GM12873 (cell line): Measurements from ENCODE around the gene MMP20.

Experiments used
- CTCF ChIP-seq: IDR thresholded peaks from 2 replicates; pipeline ENCODE4 v1.5.1; 2012; ENCODE audit warnings: low read depth, mild to moderate bottlenecking, moderate library complexity, low read length, control low read depth; ENCODE audit not compliant: insufficient read depth; ENCODE audit errors: missing control alignments

MMP20 gene

DNA sequence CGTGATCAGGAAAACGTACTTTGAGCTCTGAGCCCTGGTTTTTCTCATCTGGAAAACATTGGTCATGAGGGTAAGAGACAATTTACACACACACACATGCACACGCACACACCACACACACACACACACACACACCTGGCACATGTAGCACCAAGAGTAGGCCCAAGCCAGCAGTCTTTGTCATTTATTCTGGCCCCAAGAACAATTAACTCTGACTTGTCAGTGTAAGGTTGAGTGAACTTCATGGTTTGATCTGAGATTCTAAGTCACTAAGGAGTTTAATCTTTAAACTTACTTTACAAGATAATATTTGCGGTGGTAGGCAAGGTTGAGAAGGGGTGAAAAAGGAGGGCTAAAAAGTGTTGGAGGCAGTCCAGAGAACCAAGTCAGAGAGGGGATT is 44.1 kb downstream of the MMP20 start:
- no peak for TF ChIP-seq CTCF

GRCh38 chr11:102580185-102580951 is 44.8 kb downstream of the MMP20 start:
- TF ChIP-seq CTCF, result no peak

- TF ChIP-seq CTCF, result no peak
Observed at GRCh38 chr11:102577723-102578122, 47.4 kb downstream of the MMP20 start.

DNA sequence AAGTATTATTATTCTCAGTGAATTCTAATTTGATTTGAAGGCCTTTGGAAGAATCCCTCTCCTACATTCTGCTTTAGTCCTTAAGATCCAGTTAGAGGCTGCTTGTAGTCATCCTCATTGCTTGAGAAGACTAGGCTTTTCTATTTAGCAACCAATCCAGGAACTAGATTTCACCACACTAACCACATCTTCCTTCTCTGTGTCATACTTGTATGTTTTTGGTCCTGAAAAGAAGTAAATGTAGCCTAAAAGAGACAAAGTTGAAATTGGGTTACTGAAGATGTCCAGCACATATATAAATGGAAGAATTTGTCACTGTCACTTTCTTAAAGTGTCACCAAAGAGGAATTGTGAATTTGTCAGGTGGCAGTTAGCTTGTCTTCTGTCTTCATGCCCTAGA is 48.0 kb downstream of the MMP20 start:
- no peak for TF ChIP-seq CTCF

DNA sequence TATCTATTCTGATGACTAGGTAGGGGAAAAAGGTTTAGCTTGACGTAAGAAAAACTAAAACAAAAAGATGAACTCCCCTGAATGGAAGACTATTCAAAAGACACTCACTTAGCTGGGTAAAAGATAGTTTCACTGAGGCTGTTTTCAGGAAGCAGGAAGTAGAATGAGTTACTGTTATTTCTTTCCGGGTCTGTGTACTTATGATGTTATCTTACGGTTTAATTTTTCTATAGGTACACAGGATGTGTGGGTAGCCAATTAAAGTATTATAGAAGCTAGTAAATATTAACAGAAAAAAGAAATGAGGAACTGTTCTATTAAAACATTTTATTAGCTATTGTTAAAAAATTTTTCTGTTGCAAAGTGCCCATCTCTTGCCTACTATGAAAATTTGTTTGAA is 48.8 kb downstream of the MMP20 start:
- TF ChIP-seq CTCF, result no peak

GRCh38 chr11:102575012-102575411 is 50.1 kb downstream of the MMP20 start:
- TF ChIP-seq CTCF, result no peak

DNA sequence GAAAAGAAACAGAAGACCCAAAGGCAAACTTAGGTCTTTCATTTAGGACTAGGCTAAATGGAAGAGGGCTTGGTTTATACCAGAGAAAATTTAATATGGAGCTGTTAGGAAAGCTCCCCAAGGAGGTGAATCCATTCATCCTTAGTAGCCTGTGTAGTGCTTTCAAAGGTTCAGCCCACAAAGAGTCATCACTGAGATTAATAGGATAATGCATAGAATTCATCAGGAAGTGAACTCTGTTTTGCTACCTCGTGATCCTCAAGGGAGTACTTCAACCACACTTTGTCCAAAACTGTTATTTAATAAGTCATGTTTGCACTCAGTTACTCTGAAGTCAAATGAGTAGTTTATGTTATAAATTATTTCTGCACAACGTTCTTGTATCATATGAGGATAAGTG is 51.3 kb downstream of the MMP20 start:
- TF ChIP-seq CTCF, result no peak
